ENCODE data around the gene SRPK3.

SRPK3 gene

DNA sequence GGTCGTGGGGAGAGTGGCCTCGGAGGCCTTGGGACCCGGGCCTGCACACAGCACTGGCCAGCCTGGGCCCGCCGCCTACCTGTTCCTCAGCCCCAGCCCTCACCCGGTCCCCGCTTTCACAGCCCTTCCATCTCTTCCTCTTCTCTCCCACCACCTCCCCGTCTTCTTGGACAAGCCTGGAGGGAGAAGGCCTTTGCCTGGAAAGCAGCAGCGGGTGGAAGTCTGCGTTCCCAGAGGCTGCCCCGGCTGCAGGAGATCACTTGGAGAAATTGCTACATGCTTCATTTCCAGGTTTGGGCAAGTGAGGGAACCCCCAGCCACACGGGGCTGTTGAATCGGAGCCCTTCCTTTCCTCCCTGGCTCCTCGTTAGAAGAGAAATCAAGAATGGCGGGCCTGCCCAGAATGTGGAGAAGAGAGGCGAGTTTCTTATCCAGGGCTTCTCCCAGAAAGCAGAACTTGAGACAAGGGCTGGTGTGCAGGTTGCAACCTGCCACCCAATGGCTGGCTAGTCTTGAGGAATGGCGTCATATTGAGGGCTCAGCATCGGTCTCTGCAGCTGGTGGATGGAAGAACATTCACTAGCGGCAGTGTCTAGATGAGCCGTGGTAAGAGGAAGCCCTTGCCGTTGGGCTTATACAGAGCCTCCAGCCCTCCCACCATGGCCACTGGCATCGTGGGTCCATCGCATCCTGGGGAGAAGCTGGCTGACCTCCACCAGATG lies 50.7 kb downstream of the SRPK3 start:
- no peak for DNase-seq (ENCODE audit: low read depth)

DNA sequence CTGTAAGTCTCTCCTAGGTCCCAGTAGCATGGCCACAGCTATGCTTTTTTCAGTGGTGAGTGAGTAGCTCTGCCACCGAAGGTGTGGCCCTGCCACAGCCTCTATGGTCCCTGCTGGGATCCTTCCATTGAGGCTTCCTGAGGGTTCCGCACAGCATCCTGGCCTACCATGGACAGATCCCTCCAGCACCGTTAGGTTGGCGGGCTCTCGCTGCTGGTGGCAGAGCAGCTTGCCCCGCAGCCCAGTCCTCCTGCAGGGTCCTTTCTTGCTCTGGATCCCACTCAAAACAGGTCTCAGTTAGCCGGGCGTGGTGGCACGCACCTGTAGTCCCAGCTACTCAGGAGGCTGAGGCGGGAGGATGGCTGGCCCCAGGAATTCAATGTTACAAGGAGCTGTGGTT lies 51.9 kb downstream of the SRPK3 start:
- no peak for DNase-seq (ENCODE audit: low read depth)
